MV-4-11 (cell line): ENCODE data around the gene ISOC2.

ENCODE experiments used
- DNase-seq: peaks from one replicate; lab custom pipeline; 2025; lab: John Stamatoyannopoulos, UW

The ISOC2 gene

DNA sequence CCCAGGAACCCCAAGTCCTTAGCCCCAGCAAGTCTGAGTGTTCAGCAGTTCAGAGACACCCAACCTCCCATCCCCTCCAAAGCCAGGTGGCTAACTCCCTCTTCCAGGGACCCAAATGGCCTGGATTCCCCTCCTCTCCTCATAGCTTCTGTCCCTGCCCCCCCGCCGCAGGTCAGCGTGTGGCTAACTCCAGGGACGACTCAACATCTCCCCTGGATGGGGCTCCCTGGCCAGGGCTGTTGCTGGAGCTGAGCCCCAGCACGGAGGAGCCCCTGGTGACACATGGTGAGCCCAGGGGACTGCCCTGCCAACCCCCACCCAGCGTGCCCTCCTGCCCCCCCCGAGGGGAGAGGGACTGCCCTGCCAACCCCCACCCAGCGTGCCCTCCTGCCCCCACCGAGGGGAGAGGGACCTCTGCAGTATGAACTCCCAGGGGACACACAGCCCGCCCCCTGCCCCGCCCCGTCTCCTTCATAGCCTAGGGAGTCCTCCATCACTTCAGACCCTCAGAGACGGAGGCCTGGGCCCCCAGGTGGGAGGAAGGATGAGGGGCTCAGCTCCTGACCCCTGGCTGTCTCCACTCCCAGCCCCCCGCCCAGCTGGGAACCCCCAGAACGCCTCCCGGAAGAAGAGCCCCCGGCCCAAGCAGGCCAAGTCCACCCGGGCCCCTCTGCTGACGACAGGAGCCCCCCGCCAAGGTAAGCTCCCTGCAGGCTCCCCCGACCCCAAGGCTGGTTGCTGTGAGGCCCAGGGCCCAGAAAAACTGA, 28.5 kb upstream of the ISOC2 start:
- no peak for DNase-seq

DNA sequence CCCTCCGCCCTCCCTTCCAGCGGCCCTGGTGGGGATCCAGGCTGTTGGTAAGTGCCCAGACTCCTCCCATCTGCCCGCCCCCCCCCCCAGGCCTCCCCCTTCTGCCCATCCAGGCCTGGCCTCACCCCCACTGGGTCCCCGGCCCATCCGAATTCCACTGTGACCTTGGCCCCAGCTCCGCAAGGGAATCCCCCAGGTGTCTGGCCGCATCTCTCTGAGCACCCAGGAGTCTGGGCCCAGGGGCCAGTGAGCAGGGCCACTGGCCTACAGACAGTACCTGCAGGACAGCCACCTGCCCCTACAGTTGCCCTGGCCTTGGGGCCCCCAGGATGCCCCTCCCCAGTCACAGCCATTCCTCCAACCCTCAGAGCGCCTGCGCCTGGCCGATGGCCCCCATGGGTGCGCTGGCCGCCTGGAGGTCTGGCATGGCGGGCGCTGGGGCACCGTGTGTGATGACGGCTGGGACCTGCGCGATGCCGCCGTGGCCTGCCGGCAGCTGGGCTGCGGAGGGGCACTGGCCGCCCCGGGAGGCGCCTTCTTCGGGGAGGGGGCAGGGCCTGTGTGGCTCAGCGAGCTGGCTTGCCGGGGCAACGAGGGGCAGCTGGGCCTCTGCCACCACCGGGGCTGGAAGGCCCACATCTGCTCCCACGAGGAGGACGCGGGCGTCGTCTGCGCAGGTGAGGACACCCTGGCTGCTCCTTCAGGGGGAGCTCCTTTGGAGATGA, 27.7 kb upstream of the ISOC2 start:
- no peak for DNase-seq

DNA sequence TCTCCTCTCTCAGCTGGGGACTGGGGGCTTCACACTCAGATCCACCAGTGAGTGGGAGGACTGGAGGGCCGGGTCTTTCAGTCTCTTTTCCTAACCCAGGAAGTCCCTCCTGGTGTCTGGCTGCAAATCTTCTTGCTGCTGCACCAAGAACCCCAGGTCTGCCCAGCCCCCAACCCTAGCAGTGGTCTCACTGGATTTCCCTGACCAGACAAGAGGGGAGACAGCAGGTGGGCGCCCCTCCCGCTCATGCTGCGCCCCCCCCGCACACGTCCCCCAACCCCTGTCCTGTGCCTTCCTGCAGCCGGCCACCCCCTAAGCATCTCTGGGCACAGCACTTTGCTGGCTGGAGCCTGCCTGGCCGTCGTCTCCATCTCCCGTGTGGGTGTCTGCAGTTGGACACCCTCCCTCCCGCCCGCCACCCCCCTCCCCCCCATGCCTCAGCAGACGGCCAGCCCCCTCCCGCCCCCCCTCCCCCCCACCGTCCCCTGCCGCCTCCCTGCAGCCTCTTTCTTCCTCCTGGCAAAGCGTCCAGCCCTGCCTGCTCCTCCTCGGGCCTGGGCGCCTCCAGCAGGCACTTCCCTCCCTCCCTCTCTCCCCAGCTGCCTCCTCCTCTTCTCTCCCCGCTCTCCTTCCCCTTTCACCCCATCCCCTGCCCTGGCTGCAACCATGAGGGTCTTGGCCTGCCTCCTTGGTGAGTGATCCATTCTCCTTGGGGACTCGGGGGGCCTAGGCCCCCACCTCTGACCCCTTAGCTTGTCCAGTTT, 26.7 kb upstream of the ISOC2 start, which contains the start of gene SSC5D:
TSS of gene SSC5D (plus strand) at position 513 of the 764 bp plus-strand sequence. CDS start at position 667, 154 bp downstream.
- DNase-seq: peak; percentile 14

DNA sequence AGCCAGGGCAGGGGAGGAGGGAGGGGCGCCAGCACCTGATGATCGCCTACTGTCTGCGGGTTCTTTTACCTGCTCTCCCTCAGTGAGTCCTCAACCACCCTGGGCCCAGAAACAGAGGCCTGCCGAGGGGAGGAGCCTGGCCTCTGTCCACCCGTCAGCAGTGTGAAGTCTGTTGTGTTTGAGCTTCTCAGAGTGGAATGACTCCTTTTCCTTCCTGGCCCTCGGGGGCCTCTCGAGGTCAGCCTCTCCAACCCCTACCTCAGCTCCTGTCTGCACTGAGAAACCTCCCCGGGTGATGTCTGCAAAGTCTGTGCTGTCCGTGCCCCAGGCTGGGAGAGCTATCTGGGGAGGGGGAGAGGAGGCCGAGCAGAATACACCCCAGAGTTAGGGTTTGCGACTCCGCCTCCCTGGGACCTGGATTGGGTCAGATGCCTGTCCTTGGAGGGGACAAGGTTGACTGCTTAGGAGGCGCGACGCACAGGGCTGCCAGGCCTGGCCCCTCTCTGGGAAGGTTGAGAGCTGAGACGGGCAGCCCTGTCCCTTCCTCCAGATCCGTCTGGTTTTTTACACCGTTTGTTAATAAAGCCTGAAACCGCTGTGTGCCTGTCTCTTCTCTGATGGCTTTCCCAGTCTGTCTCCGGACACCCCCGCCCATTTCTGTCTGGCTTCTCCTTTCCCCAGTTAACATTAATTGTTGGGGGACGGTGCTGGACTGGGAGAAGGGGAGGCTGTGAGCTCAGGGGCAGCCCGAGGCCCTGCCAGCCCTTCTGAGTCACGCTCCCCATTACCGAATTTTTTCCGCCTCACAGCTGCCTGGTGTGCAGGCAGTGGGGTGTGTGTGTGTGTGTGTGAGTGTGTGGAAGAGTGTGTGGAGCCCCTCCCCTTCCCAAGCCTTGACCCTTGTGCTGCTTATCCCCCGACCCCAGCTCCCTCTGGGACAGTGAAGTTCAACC, 25.8 kb upstream of the ISOC2 start:
- DNase-seq: peak; percentile 61

DNA sequence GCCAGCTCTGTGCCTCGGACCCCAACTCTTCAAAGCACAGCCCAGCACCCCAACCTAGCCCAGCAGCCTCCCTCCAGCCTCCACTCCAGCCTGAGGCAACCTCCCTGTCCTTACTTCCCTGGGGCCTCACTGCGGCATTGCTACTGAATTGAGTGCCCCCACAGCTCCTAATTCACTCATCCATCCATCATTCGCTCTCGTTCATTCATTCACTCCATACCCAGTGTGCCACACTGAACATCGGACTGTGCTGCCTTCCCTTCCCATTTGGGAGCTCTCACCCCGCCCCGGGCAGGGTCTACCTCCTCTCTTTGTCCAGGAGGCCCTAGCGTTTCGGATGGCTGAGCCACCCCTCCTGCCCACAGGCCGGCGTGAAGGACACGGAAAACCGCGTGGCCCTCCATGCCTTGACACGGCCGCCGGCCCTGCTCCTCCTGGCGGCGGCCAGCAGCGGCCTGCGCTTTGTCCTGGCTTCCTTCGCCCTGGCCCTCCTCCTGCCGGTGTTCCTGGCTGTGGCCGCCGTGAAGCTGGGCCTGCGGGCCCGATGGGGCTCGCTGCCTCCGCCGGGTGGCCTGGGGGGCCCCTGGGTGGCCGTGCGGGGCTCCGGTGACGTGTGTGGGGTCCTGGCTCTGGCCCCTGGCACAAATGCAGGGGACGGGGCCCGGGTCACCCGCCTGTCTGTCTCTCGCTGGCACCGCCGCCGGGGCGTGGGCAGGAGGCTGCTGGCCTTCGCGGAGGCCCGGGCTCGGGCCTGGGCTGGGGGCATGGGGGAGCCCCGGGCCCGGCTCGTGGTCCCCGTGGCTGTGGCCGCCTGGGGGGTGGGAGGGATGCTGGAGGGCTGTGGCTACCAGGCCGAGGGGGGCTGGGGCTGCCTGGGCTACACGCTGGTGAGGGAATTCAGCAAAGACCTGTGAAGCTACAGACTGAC, 24.9 kb upstream of the ISOC2 start:
- no peak for DNase-seq

DNA sequence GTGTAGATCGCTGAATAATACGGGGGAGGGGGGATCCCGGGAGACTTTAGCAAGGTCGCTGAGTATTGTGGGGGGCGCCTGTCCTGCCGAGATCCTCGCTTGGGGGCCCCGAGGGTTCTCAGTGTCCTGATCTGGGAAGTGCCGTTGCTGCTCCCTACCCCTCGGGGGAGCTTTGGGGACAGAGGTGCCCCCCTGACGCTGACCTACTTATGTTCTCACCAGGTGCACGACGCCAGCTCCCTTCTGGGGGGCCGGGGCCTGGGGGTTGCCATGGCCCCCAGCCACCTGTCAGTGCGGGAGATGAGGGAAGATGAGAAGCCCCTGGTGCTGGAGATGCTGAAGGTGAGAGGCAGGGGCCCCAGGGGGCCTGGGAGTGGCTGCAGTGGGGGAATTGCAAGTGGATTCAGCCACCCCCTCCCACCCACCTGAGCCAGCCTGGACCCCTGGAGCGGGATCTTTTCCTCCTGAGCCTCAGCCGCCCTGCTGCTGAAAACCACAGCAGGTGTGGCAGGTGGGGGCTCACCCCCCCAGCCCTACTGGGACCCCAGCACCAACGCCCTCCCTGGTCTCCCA, 24.1 kb upstream of the ISOC2 start:
- no peak for DNase-seq

DNA sequence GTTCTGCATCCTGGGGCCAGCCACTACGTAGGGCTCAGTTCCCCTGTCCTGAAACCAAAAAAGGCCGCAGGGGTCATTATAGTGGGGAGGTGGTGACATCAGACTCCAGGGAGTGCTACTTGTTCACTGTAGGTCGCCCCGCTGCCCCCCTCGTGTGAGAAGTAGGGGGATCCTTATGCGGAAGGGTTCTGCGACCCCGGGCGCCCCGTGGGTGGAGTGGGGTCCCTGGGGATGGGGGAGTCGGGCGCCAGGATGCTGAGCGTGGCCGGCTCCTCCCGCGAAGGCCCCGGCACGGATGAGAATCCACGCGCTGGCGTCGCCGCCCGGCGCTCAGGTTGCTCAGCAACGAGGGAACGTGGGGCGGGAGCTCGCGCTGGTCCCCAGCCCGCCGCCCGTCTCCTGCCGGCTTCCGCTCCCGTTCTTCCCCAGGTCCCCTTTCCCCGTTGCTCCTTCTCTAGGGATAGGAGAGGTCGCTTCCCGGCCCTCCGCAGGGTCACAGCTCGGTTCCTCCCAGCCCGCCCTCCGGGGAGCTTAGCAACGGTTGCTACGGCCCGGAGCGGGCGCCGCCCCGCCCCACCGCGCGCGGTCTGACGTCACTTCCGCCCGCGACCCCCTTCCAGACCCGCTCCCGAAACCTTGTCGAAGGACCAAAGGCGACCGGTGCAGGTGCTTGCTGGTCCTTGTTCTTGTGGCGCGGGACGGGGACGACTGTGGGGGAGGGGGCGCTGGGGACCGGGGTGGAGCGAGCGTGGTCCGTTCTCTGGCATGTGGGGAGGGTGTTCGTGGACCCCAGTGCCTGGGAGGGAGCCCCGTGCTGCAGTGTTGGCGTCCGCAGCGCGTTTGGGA, 23.4 kb upstream of the ISOC2 start, which contains the start of gene NAT14:
TSS of gene NAT14 (plus strand) at position 596 of the 846 bp plus-strand sequence. CDS start 521 bp downstream, outside the sequence.
- DNase-seq: peak; percentile 65

DNA sequence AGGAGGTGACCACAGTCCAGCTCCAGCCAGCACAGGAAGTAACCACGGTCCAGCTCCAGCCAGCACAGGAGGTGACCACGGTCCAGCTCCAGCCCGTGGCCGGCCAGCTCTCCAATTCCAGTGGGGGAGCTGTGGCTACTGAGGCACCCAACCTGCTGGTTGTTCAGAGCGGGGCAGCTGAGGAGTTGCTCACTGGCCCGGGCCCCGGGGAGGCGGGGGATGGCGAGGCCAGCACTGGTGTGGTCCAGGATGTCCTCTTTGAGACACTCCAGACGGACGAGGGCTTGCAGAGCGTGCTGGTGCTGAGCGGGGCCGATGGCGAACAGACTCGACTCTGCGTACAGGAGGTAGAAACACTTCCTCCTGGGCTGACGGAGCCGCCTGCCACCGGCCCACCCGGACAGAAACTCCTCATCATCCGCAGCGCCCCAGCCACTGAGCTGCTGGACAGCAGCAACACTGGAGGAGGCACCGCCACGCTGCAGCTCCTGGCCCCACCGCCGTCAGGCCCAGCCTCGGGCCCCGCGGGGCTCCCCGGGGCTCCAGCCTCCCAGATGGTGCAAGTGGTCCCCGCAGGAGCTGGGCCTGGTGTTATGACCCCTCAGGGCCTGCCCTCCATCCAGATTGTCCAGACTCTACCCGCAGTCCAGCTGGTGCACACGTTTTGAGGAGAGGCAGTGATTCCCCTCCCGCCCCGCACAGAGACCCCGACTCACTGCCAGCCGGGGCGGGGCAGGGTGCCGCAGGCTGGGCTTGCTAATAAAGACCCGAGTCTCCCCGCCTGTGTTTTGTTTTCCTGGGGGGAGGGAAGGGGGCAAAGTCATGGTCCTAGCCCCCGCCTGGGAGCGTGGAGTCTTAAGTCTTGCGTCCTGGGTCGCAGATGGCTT, 22.5 kb upstream of the ISOC2 start:
- DNase-seq: no peak

DNA sequence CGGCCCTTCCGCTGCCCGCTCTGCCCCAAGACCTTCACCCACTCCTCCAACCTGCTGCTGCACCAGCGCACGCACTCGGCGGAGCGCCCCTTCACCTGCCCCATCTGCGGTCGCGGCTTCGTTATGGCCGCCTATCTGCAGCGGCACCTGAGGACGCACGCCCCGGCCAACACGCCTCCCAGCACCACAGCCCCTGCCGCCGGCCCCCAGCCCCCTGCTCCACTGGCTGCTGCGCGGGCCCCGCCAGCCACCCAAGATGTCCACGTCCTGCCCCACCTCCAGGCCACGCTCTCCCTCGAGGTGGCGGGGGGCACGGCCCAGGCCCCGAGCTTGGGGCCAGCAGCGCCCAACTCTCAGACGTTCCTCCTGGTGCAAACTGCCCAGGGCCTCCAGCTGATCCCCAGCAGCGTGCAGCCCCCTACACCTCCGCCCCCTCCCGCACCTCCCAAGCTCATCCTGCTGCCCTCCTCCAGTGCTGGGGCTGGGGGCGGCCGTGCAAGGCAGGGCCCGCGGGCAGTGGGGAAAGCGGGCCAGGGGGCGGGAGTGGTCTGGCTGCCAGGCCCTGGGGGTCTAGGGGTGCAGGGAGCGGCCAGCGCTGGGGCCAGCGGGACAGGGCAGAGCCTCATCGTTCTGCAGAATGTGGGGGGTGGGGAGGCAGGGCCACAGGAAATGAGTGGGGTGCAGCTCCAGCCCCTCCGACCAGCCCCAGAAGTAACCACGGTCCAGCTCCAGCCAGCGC, 21.7 kb upstream of the ISOC2 start:
- DNase-seq: no peak

DNA sequence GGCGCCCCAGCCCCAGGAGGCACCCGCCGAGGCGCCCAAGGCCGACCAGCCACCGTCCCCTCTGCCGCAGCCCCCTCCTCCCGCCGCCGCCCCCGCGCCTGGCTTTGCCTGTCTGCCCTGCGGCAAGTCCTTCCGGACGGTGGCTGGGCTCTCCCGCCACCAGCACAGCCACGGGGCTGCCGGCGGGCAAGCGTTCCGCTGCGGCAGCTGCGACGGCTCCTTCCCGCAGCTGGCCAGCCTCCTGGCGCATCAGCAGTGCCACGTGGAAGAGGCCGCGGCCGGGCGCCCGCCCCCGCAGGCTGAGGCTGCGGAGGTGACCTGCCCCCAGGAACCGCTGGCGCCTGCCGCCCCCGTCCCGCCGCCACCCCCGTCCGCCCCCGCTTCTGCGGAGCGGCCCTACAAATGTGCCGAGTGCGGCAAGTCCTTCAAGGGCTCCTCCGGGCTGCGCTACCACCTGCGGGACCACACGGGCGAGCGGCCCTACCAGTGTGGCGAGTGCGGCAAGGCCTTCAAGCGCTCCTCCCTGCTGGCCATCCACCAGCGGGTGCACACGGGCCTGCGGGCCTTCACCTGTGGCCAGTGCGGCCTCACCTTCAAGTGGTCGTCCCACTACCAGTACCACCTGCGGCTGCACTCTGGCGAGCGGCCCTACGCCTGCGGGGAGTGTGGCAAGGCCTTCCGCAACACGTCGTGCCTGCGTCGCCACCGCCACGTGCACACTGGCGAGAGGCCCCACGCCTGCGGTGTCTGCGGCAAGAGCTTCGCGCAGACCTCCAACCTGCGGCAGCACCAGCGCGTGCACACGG, 20.9 kb upstream of the ISOC2 start:
- DNase-seq: no peak

DNA sequence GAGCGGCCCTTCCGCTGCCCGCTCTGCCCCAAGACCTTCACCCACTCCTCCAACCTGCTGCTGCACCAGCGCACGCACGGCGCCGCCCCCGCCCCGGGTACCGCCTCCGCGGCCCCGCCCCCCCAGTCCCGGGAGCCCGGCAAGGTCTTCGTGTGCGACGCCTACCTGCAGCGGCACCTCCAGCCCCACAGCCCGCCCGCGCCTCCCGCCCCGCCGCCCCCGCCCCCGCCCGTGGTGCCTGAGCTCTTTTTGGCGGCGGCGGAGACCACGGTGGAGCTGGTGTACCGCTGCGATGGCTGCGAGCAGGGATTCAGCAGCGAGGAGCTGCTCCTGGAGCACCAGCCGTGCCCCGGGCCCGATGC, 20.3 kb upstream of the ISOC2 start:
- no peak for DNase-seq

DNA sequence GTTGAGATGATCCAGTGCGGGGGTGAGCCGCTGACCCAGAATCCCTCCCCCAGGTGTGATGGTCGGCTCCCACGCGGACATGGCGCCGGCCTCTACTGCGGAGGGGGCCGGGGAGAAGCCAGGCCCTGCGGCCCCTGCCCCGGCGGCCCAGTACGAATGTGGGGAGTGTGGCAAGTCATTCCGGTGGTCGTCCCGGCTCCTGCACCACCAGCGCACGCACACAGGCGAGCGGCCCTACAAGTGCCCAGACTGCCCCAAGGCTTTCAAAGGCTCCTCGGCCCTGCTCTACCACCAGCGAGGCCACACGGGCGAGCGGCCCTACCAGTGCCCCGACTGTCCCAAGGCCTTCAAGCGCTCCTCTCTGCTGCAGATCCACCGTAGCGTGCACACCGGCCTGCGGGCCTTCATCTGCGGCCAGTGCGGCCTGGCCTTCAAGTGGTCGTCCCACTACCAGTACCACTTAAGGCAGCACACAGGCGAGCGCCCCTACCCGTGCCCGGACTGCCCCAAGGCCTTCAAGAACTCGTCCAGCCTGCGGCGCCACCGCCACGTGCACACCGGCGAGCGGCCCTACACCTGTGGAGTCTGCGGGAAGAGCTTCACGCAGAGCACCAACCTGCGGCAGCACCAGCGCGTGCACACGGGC, 19.8 kb upstream of the ISOC2 start:
- DNase-seq: no peak

DNA sequence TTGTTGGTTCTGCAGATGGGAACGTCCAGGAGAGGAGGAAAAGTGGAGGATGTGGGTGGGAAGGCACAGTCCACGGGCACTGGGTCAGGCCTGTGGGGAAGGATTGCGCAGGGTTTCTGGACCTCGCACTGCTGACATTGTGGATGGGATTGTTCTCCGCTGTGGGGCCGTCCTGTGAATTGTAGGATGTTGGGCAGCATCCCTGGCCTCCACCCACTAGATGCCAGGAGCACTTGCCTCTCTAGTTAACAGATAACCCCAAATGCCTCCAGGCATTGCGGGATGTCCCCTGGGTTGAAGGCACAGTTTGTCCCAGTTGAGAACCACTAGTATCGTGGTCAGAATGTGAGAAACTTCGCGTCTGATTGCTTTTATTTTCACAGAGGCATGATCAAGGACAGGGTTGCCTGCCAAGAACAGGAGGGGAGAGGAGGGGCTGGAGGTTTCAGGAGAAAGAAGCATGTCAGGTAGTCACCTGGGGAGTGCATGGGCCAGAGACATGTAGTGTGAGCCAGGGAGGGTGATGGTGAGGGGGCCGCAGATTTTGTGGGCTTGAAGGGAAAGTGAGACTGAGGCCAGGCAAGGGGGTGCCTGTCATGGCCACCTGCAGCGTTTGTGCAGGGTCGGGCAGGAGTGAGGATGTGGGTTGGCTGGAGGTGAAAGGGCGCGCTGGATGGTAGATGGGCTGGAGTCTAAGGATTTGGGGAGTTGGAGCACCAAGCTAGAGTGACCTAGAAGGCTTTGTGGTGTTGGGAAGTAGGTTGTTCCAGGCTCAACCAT, 18.2 kb upstream of the ISOC2 start:
- DNase-seq: no peak

DNA sequence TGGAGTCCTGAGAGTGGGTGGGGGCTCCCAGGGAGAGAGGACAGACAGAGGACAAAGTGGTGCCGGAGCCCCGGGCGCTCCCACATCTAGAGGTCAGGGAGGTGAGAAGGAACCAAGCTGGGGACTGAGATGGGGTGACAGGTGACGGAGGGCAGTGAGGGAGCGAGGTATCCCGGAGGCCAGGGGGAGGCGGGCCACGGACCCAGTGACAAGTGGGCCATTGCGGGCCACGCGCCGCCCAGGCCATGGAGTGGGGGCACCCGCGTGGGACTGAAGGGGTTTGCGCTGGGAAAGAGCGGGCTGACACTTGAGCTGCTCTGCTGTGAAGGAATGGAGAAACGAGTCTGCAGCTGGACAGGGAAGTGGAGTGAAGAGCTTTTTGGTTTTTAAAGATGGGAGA, 17.6 kb upstream of the ISOC2 start:
- no peak for DNase-seq

DNA sequence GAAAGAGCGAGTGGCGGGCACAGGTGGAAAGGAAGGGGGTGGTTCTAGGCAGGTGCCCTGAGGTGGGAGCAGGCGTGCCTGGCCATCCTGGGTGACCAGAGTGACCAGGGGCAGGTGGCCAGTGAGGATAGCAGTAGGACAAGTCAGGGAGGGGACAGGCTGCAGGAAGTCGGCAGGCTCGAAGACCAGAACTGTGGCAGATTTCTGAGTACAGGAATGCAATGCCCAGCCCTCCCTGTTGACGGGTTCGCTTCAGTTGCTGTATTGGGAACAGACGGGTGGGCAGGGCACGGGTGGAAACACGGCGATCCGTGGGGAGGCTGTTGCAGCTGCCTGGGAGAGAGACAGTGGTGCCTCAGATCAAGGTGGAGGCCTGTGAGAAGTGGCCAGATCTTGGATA, 16.9 kb upstream of the ISOC2 start:
- no peak for DNase-seq
